Measurements from ENCODE around the gene ASCC2.
"Not testable (repeated sequence)": the region's sequence is repeated elsewhere in the genome, so short reads cannot be mapped to it uniquely, and the experiment has no call there.

Gene ASCC2

DNA sequence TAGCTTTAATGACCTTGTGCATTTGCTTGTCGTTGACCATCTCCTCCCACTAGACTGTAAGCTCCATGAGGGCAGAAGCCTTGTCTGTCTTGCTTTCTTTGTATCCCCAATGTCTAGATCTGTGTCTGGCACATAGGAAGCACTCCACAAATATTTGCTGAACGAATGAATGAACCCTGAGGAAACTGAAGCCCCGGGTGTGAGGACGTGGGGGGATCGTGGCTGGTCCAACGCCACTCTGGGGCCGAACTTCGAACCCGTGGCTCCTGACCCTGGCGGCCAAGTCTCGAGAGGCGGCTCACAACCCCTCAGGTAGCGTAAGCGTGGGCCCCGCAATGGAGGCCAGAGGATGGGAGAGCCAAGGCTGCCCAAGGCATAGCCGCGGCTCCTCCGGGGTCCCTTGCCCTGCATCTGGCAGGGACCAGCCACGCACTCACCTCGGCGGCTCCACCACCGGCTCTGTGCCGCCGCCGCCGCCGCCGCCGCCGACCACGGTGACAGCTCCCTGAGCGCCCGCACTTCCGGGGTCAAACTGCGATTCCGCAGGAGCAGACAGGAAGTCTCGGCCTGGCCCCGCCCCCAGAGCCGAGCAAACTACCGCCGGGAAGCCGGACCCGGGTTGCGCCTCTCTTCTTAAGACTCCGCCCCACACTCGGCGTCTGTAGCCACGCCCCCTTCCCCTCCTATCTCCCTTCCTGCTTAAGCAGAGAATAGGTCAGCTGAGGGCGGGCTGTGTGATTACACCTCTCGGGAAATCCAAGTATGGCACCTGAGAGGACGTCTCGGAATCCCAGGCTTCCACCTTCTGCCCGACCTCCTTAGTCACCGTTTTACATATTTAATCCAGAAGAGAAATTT lies at the start of gene ASCC2:
Gene ASCC2 (minus strand): TSS at position 534 of the 858 bp plus-strand sequence. CDS start 5,949 bp downstream, outside the sequence.
- peak; percentile 83 for FAIRE-seq

DNA sequence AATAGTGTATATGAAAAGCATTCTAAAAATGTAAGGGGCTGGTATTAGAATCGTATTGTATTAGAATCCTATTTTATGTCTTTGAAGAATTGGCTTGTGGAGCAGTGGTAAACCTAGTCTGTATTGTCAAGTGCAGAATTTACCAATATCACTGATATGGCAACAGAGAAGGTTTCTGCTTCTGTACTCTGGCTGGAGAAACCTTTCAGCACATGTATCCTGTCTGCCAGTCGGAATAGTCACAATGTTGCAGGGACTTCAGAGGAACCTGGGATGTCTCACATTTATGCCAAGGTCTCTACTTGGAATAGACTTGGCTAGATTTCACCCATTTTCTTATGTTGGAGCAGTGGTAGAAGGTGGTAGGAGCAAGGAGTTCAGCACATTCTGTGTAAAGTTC lies 49.3 kb upstream of the ASCC2 start:
- no peak for FAIRE-seq

DNA sequence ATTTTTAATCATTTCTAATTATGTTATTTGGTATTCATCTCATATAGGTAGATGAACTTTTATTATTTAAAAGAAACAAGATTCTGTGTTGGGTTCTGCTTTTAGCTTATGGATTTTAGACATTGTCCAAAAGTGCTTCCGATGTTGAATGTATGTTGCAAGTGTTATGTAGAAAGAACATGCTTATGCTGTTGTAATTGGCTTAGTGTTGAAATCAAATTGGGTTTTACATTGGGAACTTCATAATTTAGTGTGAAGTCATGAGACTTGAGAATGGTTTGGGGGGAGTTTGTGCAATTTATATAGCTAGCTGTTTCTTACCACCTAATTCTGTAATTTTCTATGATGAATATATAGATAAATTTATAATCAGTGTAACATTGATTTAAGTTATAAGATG lies 48.5 kb upstream of the ASCC2 start:
- FAIRE-seq: peak; percentile 21

- peak; percentile 51 for FAIRE-seq
Measured at GRCh38 chr22:29885610-29886009, 47.5 kb upstream of the ASCC2 start.

DNA sequence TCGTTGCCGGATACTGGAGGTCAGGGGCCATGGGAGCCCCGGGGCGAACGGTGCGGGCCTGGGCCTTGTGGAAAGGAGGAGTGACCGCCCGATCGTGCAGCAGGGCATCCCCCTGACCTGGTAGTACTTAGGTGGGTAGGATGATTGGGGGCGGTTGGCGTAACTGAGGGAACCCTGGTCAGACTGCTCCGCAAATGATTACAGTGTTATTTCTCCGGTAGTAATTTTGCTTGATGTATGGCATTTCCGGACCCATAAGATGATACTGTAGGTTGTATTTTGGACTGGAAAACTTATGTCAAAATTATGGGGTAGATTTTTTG lies 45.7 kb upstream of the ASCC2 start:
- no peak for FAIRE-seq

DNA sequence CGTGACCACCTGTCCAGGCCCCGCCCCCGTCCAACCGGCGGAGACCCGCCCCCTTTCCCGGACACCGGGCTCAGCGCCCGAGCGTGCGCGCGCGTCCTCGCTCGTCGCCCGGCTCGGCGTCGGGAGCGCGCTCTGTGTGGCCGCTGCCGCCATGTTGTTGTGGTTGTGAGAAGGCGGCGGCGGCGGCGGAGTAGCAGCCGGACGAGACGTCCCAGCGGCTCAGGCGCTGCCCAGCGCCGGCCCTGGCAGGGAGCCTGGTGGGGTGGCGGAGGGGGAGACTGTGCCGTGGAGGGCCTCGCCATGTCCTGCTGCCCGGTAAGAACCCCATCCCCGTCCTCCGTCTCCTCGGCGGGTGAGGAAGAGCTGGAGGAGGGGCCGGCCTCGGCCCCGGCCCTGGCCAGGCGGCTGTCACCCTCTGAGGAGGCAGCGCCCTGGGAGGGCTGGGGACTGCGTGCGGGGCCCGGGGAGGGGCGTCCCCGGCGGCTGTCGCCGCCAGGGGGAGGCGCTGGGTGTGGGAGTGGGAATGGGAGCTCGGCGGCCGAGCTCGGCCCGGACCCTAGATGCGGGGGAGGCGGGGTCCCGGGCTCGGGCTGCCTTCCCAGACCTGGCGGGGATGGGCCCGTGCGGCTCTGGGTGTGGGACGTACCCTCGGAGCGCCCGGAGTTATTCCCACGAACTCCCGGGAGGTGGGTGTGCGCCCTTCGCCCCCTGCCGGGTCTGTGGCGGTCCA lies 45.1 kb upstream of the ASCC2 start, which contains the start of gene MTMR3:
Gene MTMR3 (plus strand): TSS at position 130 of the 730 bp plus-strand sequence. CDS start 87,886 bp downstream, outside the sequence.
- FAIRE-seq: no peak

GRCh38 chr22:29882716-29883044 lies 44.6 kb upstream of the ASCC2 start:
- no peak for FAIRE-seq

- no peak for FAIRE-seq
Measured at GRCh38 chr22:29879753-29880152, 41.7 kb upstream of the ASCC2 start.

DNA sequence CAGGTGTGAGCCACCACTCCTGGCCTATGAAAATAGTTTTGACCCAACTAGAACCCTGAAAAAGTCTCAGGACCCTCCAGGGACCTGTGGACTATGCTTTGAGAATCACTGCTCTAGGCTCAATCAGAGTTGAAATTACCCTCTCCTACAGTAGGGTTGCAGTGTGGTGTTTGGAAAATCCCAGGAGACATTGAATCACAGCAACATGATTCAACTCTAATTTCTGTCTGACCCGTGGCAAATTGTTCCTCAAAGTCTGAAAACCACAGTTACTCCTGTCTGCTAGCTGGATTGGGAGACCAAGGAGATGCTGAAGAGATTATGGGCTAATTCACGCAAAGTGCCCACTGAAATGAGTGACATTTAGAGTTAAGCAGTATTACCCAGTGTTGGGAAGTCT lies 39.5 kb upstream of the ASCC2 start:
- no peak for FAIRE-seq

- no peak for FAIRE-seq
Measured at GRCh38 chr22:29873943-29874342, 35.9 kb upstream of the ASCC2 start.

GRCh38 chr22:29872989-29873388 lies 34.9 kb upstream of the ASCC2 start:
- FAIRE-seq: no peak

- FAIRE-seq: no peak
Measured at GRCh38 chr22:29872144-29872893, 34.2 kb upstream of the ASCC2 start.

GRCh38 chr22:29871684-29872083 lies 33.6 kb upstream of the ASCC2 start:
- no peak for FAIRE-seq

GRCh38 chr22:29870574-29870973 lies 32.5 kb upstream of the ASCC2 start:
- FAIRE-seq: no peak

DNA sequence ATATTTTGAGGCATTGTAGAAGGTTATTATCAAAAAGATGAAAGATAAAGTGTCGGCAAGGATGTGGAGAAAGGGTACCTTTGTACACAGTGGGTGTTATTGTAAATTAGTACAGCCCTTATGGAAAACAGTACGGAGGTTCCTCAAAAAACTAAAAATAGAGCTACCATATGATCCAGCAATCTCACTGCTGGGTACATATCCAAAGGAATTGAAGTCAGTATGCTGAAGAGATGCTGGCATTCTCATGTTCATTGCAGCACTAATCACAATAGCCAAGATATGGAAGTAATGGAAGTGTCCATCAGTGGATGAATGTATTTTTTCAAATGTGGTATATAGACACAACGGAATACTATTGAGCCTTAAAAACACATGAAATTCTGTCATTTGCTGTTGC lies 29.8 kb upstream of the ASCC2 start:
- FAIRE-seq: no peak

GRCh38 chr22:29867260-29867659 lies 29.2 kb upstream of the ASCC2 start:
- no peak for FAIRE-seq

DNA sequence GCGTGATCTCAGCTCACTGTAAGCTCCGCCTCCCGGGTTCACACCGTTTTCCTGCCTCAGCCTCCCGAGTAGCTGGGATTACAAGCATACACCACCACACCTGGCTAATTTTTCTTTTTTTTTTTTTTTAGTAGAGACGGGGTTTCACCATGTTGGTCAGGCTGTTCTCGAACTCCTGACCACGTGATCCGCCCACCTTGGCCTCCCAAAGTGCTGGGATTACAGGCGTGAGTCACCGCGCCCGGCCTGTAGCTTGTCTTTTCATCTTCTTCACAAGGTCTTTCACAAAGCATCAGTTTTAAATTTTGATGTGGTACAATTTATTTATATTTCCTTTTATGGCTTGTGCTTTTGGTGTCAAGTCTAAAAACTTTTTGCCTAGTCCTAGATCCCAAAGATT lies 27.5 kb upstream of the ASCC2 start:
- not testable (repeated sequence) for FAIRE-seq

GRCh38 chr22:29861672-29862297 lies 23.7 kb upstream of the ASCC2 start:
- no peak for FAIRE-seq

GRCh38 chr22:29860006-29860766 lies 22.1 kb upstream of the ASCC2 start:
- FAIRE-seq: no peak

- FAIRE-seq: not testable (repeated sequence)
Measured at GRCh38 chr22:29859030-29859429, 21.0 kb upstream of the ASCC2 start.

DNA sequence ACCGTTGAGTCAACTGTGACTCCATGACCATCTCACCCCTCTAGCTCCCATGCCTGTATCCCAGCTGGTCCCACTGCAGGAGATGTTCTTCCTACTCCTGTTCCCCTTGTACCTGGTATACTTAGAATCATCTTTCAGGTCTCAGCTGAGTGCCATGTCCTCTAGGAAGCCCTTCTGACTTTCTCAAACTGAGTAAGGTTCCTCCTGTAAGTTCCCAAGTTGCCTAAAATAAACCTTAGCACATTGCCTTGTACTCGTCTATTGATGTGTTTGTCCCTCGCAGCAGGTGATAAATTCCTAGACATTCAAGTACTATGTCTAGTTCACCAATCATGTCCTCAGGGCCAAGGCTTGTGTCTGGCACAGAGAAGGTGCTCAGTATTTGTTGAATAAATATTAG lies 18.4 kb upstream of the ASCC2 start:
- FAIRE-seq: no peak

DNA sequence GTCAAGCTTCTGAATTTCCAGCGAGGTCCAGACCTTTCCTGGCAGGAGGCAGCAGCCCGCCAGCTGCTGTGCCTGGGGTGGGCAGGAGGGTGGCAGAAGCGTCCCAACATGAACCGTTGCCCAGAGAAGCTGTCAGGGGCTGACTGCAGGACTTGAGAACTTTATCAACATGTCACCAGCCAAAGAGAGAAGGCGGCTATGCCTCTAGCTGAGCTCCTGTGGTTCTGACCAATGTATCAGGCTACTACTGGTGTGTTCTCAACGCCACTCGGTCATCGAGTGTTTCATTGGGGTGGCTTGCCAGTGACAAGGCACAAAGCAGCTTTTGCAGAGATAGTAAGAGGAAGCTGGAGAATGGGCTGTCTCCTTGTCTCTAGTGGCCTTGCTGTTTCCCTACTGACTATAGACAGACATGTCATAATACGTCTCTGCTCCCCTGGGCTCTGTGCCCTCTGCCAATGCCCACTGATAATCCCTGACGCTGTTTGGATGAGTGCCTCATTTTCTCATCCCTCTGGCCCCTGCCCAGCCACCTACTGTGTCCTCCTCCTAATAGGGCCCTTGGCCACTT lies 17.6 kb upstream of the ASCC2 start:
- FAIRE-seq: no peak
